GM12864 (cell line): ENCODE data around the gene BUD23.

Experiments used
- DNase-seq: peaks from one replicate; pipeline ENCODE4 v3.0.0-alpha.2; 2011; ENCODE audit warnings: low read depth
- H3K4me3 ChIP-seq: 2 replicates; pipeline ENCODE4 v1.5.1; 2011; ENCODE audit warnings: mild to moderate bottlenecking, low read depth, low read length, control low read depth
- TF ChIP-seq, protein P1 (sequence below): IDR thresholded peaks from 2 replicates; pipeline ENCODE4 v1.5.1; 2011; ENCODE audit warnings: low read depth, mild to moderate bottlenecking, moderate library complexity, low read length, control low read depth, inconsistent platforms; ENCODE audit errors: missing control alignments

Gene BUD23

GRCh38 chr7:73679709-73680108 lies 3.7 kb upstream of the BUD23 start:
- TF ChIP-seq, protein P1, sequence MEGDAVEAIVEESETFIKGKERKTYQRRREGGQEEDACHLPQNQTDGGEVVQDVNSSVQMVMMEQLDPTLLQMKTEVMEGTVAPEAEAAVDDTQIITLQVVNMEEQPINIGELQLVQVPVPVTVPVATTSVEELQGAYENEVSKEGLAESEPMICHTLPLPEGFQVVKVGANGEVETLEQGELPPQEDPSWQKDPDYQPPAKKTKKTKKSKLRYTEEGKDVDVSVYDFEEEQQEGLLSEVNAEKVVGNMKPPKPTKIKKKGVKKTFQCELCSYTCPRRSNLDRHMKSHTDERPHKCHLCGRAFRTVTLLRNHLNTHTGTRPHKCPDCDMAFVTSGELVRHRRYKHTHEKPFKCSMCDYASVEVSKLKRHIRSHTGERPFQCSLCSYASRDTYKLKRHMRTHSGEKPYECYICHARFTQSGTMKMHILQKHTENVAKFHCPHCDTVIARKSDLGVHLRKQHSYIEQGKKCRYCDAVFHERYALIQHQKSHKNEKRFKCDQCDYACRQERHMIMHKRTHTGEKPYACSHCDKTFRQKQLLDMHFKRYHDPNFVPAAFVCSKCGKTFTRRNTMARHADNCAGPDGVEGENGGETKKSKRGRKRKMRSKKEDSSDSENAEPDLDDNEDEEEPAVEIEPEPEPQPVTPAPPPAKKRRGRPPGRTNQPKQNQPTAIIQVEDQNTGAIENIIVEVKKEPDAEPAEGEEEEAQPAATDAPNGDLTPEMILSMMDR = no peak
- no peak for DNase-seq
- no peak overlapping the region for H3K4me3 ChIP-seq

- TF ChIP-seq, protein P1 = no peak
- no peak overlapping the region for H3K4me3 ChIP-seq
- DNase-seq = no peak
Measured at GRCh38 chr7:73680501-73680900, 2.9 kb upstream of the BUD23 start.

- DNase-seq = no peak
- TF ChIP-seq, protein P1 = no peak
- H3K4me3 ChIP-seq = no peak overlapping the region
Measured at GRCh38 chr7:73681031-73681430, 2.4 kb upstream of the BUD23 start.

- TF ChIP-seq, protein P1 = no peak
- no peak for DNase-seq
Measured at GRCh38 chr7:73682745-73683055, 697 bp upstream of the BUD23 start.

DNA sequence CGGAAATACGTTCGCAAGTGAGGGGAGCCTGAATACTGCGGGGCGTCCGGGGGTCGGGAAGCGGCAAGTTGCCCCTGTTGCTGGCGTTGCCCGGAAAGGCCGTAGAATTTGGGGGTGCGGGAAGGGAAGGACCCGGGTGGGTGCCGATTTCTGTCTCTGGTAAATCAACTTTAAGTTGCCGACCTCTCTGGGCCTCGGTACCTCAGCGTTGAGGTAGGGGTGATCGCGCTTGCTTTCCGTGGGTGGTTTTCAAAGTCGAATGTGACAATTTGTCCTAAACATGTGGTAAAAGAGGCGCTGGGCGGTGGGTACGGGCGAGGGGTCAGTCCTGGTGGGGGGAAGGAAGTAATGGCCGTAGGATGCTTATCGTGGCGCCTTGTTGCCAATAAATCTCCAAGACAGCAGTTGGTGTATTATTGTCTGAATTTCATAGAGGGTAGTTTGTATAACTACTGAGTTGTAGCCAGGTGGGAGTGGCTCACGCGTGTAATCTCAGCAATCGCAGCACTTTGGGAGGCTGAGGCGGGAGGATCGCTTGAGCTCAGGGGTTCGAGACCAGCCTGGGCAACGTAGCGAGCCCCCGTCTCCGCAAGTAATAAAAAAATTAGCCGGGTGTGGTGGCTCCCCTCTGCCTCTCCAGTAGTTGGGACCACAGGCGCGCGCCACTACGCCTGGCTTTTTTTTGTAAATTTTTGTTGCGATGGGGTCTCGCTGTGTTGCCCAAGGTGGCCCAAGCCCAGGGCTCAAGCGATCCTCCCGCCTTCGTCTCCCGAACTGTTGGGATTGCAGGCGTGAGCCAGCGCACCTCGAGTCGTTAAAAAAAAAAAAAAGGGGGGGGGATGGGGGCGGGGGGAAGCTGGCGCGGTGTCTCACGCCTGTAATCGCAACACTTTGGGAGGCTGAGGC lies 644 bp downstream of the BUD23 start:
- TF ChIP-seq, protein P1 = no peak
- DNase-seq = no peak
- peak overlapping the region; percentile 96 for H3K4me3 ChIP-seq

More at GRCh38 chr7:73682745-73683055, 697 bp upstream of the BUD23 start:
- peak overlapping the region; percentile 96 for H3K4me3 ChIP-seq

- DNase-seq = no peak
- TF ChIP-seq, protein P1 = no peak
- no peak overlapping the region for H3K4me3 ChIP-seq
Measured at GRCh38 chr7:73685311-73685710, 1.9 kb downstream of the BUD23 start.

GRCh38 chr7:73688288-73688687 lies 4.9 kb downstream of the BUD23 start:
- H3K4me3 ChIP-seq = no peak overlapping the region
- TF ChIP-seq, protein P1 = no peak
- DNase-seq = no peak
